Measurements from ENCODE around the gene ROBO1.
"Not testable (repeated sequence)": the region's sequence is repeated elsewhere in the genome, so short reads cannot be mapped to it uniquely, and the experiment has no call there.

ROBO1 gene

DNA sequence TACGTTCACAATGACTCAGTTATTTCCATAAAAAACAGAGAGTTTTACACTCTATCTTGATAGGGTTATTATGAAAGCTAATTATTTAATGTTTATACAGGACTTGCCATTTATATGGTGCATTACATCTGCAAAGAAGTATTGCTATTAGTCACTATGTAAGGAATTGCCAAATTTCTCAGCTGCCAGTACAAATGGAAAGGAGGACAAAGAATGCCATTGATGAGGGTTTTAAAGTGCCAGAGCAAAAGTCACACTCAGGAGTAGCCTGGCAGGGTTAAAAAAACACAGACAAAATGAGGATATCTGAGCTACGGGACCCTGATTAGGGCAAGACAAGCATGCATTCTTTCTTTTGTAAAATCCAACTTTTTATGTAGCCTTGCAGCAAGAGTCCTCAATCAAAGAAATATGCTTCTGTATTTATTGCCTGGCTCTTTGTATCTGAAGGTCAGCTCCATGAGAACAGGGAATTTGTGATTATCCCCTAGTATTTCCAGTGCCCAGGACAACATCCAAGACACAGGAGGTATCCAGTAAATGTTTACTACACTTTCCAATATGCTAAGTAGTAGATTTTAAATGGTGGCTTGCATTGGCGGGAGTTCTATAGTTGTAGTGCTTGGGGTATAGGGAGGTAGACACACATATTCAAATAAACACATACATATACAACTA lies 1013.6 kb downstream of the ROBO1 start:
- DNase-seq = no peak

DNA sequence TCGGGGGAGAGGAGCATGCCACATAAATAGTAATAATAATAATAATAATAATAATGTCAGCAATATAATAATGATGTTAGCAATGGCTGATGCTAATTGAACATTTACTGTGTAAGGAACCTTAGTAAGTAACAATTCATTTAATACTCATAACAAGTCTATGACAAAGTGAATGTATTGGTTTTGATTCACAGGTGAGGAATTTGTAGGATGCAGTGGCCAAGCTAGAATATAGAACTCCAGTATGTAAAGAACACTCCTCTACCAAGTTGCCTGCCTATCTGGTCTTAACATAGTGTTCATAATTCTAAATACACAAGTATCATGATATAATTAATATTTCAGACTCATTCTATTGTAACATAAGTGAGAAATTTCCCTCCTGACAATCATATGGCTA lies 1016.5 kb downstream of the ROBO1 start:
- no peak for DNase-seq

DNA sequence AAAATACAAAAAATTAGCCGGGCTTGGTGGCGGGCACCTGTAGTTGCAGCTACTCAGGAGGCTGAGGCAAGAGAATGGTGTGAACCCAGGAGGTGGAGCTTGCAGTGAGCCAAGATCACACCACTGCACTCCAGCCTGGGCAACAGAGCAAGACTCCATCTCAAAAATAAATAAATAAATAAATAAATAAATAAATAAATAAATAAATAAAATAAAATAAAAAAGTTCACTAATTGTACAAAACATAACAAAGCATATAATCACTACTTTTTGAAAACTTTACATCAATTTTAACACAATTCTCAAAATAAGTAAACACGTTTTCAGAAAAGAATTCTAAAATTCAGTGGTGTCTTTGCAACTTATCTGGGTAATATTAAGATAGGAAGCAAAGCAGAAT lies 1017.5 kb downstream of the ROBO1 start:
- not testable (repeated sequence) for DNase-seq

DNA sequence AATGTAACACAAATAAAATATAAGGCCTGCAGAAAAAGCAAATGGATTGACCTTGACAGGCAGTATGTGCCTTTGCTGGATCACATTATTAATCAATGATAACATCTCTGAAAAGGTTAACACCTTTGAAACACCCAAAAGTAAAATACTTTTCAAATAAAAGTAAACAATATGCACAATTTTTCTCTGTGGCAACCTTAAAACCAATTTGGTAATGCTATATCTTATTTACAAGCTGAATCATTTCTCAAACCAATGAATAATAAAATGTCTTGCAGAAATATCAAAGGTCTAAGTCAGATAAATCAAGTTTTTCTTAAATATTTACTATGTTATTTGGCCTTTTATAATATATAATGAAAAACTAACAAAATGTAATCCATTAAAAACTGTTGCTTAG lies 1018.7 kb downstream of the ROBO1 start:
- DNase-seq = no peak

DNA sequence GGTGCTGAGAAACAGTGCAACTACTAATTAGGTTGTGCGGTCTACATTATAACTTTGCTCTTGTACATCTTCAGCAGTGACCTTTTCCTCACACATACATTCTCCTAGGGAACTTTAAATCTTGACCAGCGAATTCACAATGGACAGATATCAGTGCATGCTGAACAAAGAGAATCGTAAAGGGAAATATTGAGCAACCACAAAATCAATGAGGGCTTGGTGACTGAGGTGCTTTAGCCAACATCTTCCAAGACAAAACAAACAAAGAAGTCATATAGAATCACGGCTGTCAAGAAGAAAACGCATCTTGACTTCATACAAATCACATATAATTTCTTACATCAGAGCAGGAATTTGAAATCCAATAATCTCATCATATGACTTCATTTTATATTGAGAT lies 1022.0 kb downstream of the ROBO1 start:
- DNase-seq = no peak

DNA sequence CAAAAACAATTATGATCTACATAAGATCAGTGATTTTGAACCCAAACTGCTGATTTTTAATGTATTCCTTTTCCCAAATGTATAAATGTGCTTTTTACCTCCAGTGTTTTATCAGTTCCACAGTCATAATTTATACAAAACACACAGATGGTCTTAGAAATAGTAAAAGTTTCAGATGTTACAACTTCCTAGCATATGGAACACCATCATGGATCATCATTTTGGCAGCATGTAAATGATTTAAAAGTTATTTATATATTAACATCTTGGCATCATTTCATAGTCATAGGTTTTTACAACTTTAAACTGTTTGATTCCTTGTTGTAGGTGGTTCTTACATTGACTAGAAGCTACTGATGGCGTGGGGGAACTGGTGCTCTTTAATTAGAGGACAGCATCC lies 1025.3 kb downstream of the ROBO1 start:
- DNase-seq = no peak

DNA sequence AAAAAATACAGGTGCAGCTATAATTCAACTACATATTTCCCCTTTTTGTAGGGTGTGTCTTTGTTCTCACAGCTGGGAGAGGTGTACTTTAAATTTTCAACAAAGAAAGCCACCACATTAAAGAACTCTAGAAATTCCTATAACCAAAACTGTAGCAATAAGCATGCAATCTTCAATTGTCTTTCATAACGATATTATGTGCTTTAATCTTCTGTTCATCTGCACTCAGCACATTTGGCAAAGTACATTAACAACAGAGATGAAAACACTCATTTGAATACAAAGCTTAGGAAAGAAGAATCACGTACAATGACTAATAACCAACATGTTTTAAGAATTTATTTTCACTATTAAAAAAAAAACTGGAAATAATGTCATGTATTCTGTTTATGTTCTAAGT lies 1025.8 kb downstream of the ROBO1 start:
- no peak for DNase-seq

DNA sequence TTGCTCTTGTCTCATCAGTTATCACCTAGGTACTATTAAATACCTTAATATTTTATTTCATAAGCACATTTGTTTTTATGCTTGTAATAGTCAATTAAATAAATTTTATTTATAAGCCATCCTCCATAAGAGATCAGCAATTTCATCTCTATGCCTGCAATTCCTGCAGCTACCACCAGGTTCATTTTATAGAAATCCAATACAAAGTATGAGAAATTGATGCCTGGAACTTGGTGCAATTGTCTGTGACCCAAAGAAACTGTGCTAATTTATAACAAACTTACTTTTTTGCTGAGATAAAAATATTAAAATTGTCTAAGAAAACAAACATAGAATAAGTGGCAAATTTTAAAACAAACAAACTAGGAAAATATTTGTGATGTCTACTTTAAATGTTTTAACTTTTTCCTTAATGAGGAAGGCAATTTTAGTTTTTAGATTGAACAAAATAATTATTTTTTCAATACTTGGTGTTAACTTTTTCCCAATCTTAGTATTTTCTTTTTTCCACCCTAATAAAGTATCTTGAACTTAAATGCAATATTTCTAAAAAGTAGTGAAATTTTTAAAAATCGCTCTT lies 1026.6 kb downstream of the ROBO1 start:
- DNase-seq = no peak

DNA sequence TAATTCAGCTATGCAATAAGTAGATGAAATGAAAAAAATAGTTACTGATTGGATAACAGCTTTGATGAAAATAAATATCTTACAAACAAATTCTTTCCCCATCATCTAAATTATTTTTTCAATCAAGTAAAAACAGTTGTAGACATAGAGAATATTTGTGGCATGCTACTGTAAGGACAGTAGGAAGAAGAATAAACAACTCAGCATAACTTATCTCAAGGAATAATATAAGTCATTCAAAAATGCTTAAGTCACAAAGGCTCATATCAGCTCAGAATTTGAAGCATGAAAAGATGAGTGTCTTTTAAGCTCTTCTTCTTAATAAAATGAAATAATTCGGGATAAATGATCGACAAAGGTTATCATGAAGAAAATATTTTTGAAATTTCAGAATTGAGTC lies 1029.0 kb downstream of the ROBO1 start:
- no peak for DNase-seq

DNA sequence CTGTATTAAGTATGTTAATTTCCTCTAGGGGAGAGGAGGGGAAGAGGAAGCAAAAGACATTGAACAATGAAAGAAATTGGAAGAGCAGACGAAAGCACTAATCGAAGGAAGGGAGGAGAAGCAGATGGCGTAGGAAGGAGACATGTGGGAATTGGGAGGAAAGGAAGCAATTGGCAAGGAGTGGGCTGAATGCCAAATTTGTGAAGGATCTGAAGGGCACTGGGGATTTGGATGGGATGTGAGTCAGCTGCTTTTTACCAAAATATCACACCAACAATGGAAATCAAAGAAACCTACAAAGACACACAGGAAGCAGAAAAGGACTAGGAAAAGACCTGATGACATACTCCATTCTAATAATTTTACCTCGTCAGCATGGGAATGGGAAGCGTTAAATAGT lies 1029.8 kb downstream of the ROBO1 start:
- DNase-seq = no peak

DNA sequence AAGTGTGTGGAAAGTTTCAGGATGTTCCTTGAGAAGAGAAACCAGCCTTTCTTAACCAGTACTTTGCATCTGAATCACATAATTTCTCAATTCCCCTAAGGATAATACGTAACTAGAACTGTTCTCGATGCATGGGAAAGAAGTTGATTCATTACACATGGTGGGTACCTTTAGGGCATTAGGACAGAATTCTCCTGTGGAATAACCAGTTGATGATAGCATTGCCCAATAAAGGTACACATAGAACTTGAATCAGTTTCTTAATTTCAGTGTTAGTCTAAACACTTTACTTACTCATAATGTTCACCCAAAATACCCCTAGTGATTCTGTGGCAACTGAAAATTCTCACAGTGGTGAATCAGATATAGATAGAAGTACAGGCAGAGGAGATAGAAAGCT lies 1030.9 kb downstream of the ROBO1 start:
- DNase-seq = no peak

DNA sequence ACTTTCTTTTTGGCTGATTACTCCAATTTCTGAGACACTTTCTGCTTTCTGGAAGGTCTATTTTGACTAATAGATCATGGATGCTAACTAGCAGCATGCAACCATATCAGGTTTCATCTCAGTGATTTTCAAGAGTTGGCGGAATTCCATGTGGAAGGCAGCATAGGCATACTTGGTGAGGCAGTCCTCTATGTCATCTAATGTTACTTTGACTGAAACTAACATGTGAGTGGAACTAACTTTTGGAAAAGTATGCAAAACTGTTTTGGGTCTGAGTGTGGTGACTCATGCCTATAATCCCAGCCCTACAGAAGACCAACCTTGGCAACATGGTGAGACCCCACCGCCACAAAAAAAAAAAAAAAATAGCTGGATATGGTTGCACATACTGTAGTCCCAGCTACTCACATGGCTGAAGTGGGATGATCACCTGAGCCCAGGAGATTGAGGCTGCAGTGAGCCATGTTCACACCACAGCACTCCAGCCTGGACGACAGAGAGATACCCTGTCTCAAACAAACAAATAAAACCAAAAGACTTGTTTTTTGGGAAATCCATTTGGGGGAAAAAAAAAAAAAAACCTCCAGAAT lies 1033.7 kb downstream of the ROBO1 start:
- no peak for DNase-seq

DNA sequence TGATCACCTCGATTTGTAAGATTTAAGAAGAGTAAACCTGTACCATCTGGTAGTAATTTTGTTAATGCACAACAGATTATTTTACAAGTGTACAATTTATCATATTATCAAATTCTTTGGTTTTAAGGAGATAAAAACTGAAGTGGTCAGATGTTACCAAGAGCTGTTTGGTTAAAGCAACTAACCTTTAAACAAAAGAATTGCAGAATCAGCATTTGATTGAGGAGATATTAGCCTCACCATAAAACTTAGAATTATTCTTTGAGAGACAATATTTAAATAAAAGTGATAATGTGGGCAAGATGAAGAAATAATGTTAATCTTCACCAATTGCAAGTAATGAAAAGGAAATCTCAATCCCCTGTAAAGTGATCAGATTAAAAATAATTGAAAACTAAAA lies 1034.9 kb downstream of the ROBO1 start:
- no peak for DNase-seq

DNA sequence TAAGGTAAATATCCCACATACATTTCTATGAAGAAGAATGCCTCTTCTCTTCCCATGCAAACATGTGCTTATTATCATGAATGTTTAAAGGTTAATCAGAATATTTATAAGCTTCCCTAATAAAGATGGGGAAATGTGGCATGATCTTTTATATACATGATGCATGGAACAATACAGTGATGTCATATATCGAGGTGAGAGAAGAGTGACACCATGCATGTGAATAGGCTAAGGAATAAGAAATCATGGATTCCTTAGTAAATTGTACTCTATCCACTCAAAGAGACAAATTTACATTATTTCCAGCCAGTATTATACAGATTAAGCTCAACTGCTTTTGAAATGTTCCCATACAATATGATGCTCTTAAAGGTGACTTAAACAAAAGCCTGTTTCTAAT lies 1035.3 kb downstream of the ROBO1 start:
- DNase-seq = no peak

DNA sequence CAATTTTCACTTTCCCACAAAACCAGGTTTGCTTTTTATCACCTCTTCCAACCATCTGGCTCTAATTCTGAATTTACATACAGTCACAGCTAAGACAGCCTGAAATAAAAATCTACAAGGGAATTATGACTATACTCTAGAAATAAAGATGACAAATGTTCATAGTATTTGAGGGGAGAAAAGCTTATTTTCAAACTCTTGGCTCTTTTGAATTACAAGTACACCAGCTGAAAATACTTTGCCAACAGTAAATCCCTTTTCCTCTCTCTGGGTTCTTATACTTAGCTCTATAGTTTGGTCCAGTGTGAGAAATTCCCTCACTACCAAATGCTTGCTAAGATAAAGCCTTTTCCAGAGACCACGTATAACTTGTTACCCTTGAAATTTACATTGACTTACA lies 1037.9 kb downstream of the ROBO1 start:
- DNase-seq = no peak

DNA sequence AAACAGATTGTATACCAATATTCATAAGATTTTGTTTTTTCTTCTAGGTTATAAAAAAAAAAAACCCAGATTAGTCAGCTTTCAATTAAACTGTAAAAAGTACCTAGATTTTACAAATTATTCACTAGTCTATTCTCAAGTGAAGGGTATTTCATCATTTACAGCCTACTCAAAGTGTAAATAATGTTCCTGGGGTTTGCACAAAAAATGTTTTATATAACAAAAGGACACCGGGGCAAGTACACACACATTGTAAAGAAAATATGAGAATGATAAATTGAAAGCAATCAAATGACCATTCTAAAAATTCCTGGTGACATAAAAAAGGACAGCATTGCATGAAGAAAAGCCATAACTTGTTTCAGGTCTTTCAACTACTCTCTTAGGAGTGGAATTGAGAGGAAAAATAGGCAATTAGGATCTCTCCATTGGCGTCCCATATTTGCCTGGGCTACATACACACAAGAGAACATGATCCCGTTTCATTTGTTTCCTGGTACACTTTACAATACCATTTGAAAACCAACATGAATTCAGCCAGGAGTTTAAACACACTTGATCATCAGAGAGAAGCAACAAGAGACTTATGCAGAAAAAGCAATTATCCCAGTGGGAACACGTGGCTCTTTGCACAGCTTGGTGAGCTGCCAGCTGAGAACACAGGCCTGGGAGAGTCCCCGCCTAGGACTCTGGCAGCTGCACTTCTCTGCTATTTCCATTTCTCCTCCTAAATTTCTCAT lies 1039.2 kb downstream of the ROBO1 start:
- no peak for DNase-seq

DNA sequence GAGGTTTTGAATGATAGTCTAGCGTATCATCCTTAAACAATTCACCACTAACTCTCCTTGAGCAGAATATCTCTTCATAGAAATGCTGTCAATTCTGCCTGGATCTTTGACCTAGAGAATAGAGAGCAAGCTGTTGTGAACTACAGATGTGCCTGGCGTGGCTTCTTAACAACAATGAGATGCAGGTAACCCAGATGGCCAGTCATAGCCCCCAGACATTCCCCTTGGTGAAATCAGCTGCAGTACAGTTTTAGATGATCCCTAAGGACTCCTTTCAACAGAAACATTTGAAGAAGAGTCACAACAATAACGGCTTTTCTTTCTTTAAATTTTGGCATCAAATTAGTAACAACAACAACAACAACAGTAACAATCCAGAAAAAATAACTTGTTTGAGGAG lies 1041.3 kb downstream of the ROBO1 start:
- DNase-seq = no peak

DNA sequence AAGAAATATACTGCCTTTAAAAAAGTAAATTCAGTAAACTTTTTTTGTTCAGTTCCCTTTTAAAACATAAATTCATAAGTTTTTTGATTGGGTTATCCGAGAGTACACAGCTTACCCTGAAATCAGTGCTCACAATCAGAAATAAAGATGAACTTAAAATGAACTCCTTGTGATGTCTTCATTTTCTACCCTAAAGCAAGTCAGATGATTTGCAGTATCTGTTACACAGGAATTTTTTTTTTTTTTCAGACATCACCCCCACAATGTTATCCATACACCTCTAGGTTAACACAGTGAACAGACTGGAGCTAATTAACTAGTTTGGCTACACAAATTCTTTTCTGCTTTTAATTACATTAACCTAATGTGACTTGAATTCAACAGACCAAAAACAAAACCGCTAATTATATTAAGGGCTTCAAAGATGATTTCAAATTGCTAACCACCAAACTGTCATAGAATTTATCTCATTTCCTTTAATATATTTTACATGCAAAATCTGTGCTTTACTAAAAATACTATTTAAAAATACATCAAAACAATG lies 1042.0 kb downstream of the ROBO1 start:
- DNase-seq = no peak

DNA sequence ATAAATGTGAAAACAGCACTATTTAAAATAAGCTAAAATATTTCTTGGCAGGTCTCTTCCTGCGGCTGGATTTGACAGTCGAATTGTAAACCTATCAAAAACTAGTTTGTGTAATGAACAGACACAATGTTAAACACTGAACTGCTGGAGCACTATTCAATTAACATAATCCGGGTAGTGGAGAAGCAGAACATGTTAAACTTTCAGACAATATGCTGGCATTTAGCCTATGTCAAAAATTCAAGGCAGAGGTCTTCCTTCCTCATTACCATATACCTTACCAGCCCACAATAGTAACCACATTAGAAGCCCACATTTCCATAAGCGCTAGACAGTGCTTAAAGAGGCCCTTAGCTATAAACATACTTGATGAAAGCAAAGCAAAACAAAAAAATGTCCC lies 1042.9 kb downstream of the ROBO1 start:
- DNase-seq = no peak

DNA sequence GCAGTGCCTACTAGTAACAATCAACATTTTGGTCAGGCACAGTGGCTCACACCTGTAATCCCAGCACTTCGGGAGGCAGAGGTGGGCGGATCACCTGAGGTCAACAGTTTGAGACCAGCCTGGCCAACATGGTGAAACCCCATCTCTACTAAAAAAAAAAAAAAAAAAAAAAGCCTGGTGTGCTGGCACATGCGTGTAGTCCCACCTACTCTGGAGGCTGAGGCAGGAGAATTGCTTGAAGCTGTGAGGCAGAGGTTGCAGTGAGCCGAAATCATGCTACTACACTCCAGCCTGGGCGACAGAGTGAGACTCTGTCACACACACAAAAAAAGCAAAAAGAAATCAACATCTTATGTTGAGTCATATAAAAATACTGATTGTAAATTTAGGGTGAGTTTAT lies 1043.4 kb downstream of the ROBO1 start:
- DNase-seq = not testable (repeated sequence)

DNA sequence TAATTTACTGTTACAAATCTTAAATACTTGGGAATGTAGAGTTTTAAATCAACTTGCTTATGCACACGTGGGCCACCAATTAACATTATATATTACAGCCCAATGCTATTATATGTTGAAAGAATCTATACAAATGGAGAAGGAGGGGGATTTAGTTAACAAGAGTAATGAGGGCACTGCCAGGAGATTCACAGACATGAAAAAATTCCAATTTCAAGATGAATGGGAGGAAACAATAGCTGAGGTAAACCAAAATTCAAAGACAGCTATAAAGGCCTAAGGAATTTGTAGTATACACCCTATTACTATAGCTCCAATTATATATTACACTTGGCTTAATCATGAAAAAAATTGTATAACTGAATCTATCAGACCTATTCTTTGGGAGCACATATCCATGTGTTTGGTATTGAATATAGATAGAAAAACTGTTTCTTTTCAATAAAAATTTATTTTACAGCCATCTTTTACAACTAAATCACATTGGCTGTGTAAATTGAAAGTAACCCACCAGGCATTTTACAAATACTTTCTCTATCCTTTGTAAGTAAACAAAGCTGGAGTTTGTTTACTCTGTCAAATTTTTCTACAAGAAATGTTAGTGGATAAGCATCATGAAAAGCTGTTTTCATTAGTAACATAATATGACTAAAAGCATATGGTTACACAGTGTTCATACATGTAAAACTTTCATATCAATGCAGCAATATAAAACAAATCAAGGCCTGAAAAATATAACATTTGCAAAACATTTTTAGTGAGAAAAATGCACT lies 1045.8 kb downstream of the ROBO1 start:
- DNase-seq = no peak

DNA sequence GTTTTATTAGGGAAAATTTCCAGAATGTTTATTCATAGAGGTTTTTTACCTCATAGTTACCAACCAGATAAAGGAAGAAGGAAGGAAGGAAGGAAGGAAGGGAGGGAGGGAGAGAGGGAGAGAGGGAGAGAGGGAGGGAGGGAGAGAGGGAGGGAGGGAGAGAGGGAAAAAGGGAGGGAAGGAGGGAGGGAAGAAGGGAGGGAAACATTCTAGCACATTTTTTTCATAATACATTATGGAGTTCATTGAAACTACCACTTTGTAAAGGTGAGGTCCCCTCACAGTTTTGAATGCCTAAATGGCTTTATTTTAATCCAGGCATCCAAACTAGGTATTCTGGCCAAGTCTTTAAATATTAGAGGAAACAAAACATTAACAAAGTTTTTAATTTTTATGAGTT lies 1049.1 kb downstream of the ROBO1 start:
- no peak for DNase-seq

DNA sequence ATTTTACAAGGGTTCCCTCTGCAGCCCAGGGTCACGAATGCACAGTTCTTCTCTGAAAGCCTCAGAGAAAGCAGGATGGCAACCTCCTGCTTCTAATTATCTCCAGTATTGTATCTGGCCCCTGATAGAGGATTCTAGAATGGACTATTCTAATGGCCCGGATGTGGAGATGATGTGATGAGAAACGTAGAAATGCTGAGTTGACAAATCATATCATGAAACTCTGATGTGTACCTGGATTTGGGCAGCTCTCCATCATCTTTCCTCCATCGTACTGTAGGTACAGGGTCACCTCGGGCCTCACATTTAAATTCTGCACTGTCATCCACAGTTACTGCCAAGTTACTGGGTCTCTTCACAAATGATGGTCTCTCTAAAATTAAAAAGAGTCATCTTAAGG lies 1050.8 kb downstream of the ROBO1 start:
- no peak for DNase-seq
